AG04449 (cell line): ENCODE measurements around the gene PXDN.

Experiments
- CTCF ChIA-PET: fragments of 350-600 bp; formaldehyde crosslinking; extraction: SDS; loops from one replicate; lab custom pipeline; 2021; ENCODE audit warnings: antibody characterized with exemption; lab: Yijun Ruan, JAX
- POLR2A ChIA-PET: fragments of 400-600, 350-600 bp; formaldehyde crosslinking; extraction: SDS; loops from one replicate; lab custom pipeline; 2020; ENCODE audit warnings: antibody characterized with exemption, inconsistent platforms; lab: Yijun Ruan, JAX
- DNase-seq: peaks from one replicate; pipeline ENCODE4 v3.0.0-alpha.2; 2010; ENCODE audit warnings: low read depth, low spot score
- H3K4me3 ChIP-seq: 2 replicates; pipeline ENCODE4 v1.5.1; 2011; ENCODE audit warnings: low read depth, mild to moderate bottlenecking, control low read depth, low read length
- TF ChIP-seq, protein P1 (sequence below): IDR thresholded peaks from one replicate; pipeline ENCODE4 v1.5.1; 2011; ENCODE audit warnings: mild to moderate bottlenecking, moderate library complexity, low read length, control low read depth, inconsistent platforms; ENCODE audit not compliant: insufficient read depth; ENCODE audit errors: missing control alignments

PXDN gene

DNA sequence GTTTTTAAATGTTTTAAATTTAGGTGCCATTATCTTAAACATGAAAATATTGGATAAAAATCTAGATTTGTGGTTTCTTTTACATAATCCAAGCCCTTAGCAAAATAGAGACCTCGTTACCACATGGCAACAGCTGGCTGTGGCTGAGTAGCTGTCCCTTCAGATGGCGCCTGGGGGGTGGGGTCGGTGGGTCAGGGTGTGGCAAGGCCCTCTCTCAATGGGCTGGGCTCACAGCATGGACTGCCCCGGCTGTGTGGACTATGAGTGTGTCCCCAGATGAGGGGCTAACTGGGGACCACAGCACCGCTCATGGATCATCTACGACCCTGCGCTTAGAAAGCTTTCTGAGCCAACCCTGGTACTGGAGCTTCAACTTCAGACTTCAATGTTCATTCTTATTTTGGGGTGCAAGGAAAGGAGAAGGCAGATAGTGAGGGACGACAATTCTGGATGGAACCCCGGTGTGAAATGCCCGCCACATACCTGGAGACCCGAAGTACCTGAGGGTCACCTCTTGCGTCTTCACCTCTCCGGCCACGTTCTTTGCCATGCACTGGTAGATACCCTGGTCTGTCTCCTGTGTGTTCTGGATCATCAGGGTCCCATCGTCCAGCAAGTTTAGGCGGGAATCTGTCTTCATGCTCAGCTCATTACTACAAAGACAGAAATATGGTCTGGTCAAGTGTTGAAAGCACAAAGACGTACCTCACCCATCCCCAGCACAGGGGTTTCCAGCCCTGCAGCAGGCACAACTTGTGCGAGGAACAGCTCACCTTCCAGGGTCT is 71.0 kb downstream of the PXDN start:
- TF ChIP-seq, protein P1, sequence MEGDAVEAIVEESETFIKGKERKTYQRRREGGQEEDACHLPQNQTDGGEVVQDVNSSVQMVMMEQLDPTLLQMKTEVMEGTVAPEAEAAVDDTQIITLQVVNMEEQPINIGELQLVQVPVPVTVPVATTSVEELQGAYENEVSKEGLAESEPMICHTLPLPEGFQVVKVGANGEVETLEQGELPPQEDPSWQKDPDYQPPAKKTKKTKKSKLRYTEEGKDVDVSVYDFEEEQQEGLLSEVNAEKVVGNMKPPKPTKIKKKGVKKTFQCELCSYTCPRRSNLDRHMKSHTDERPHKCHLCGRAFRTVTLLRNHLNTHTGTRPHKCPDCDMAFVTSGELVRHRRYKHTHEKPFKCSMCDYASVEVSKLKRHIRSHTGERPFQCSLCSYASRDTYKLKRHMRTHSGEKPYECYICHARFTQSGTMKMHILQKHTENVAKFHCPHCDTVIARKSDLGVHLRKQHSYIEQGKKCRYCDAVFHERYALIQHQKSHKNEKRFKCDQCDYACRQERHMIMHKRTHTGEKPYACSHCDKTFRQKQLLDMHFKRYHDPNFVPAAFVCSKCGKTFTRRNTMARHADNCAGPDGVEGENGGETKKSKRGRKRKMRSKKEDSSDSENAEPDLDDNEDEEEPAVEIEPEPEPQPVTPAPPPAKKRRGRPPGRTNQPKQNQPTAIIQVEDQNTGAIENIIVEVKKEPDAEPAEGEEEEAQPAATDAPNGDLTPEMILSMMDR, result no peak
- DNase-seq, result no peak
- ChIA-PET CTCF (interaction anchor here (0.6 to 3.3 kb wide), 7 partner anchors 10 to 145 kb away, joined by 3 to 8 read pairs (median 5); no protein-coding TSS in a partner anchor), POLR2A (no interaction called here)
- no peak overlapping the region for H3K4me3 ChIP-seq

DNA sequence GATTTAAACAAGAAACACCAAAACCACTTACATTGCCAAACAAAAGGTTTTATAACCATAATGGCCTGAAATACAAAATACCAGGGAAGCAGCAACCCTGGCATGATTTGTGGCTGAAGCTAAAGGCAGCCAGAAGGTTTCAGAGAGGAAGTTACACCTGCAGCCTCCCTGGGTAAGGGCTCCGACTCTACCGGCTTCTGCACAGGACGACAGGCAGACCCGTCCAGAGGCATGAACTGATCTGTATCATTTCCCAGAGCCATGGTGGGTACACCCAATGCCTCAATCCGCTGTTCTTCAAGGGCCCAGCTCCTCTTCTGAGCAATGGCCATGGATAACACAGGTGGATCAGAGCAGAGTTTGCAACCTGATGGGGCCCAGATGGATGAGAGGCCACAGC is 71.6 kb downstream of the PXDN start:
- TF ChIP-seq, protein P1, result no peak
- DNase-seq, result no peak
- ChIA-PET CTCF (interaction anchor here (0.6 to 3.3 kb wide), 7 partner anchors 10 to 202 kb away, joined by 4 to 8 read pairs (median 6); no protein-coding TSS in a partner anchor), POLR2A (no interaction called here)
- no peak overlapping the region for H3K4me3 ChIP-seq

DNA sequence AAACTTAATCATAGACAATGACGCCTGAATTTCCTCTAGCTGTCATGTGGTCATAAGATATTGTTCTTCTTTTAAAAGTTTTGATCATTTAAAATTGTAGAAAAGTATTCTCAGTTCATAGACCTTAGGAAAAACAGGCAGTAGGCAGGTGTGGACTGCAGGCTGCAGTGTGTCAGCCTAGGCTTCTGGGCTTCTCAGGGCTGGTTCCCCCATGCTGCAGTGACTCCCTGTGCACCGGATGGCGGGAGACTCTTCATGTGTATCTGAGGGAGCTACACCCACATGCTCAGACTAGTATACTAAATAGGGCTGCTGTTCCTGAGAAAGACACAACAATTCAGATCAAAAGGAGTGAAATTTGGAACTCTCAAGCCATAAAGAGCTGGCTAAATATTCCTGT is 72.4 kb downstream of the PXDN start:
- ChIA-PET POLR2A (no interaction called here), CTCF (interaction anchor here (1.1 to 3.3 kb wide), 6 partner anchors 9 to 147 kb away, joined by 3 to 8 read pairs (median 6); no protein-coding TSS in a partner anchor)
- DNase-seq, result no peak
- H3K4me3 ChIP-seq, result no peak overlapping the region
- TF ChIP-seq, protein P1, result no peak

DNA sequence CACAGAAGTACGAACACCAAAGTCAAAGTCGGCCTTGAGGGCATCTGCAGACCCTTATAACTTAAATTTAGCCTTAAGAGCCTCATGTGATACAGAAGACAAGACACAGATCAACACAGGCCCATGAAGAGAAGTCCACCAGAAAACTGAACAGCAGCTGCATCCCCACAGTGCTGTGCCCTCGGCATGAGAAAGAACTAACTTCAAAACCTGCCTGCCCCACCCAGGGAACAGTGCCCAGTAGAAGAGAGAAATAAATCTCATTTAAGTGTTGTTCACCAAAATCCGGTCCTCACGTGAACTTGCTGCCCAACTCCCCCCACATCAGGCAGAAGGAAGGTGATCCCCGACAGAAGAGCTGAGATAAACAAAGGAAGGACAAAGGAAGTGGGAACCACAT is 73.7 kb downstream of the PXDN start:
- ChIA-PET CTCF (interaction anchor here (1.0 to 3.3 kb wide), 6 partner anchors 7 to 80 kb away, joined by 3 to 10 read pairs (median 3); no protein-coding TSS in a partner anchor), POLR2A (no interaction called here)
- TF ChIP-seq, protein P1, result no peak
- DNase-seq, result no peak
- no peak overlapping the region for H3K4me3 ChIP-seq

DNA sequence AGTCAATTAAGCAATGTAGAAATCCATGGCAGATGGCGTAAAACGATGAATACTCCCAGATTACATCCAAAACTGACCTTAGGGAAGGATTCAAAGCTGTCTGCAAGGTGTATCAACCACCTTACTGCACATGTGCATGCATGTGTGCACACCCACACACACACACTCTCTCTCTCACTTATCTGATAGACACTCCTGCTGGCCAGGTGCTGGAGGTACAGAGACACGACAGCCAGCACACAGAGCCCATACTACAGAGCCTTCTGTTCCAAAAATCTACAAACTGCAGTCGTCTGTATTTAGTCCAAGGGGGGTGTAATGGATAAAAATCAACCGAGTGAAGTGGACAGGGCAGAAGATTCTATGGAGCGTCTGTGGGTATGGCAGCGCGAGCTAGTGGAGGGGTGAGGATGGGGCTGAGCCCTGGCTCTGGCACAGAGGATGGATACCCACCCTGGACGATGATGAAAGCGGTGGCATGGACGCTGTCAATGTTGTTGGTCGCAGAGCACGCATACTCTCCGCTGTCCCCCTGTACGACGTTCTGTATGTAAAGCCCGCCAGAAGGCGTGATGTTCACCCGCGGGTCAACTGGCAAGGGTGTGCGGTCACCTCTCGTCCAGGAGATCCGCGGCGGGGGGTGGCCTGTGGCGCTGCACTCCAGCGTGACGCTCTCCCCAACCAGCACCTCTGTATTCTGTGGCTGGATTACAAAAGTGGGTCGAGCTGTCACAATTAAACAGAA is 78.4 kb downstream of the PXDN start:
- POLR2A ChIA-PET, result no interaction called here

More for the DNA sequence above, 78.4 kb downstream of the PXDN start:
- CTCF ChIA-PET, result interaction anchor here (1.4 to 1.8 kb wide), 2 partner anchors 10 to 104 kb away, joined by 4 to 7 read pairs; no protein-coding TSS in a partner anchor
- no peak for DNase-seq
- TF ChIP-seq, protein P1, result no peak
- H3K4me3 ChIP-seq, result no peak overlapping the region
